Measurements from ENCODE around the gene HACE1.

- TF ChIP-seq POLR2A (IDR thresholded peaks at IDR 0.05) (no peak), POLR2AphosphoS5 (IDR thresholded peaks at IDR 0.05; ENCODE audit: insufficient read depth in 1 of 2, low read depth in 1 of 2) (no peak)
Measured at GRCh38 chr6:104768906-104769305, 90.8 kb downstream of the HACE1 start.
